Activated T-cell treated with anti-CD3 and anti-CD28 coated beads, Interleukin-2, amount 50 U/mL, for 24 hours (primary cell): ENCODE data around the gene ANO9.

ENCODE experiments used
- DNase-seq: peaks from one replicate; pipeline ENCODE4 v3.0.0-alpha.2; 2020
- H3K27ac Mint-ChIP-seq: 2 replicates; pipeline ENCODE4 v1.8.0; 2020; ENCODE audit warnings: mild to moderate bottlenecking, mixed read lengths
- H3K27me3 Mint-ChIP-seq: 2 replicates; pipeline ENCODE4 v1.8.0; 2020; ENCODE audit warnings: mixed read lengths
- H3K36me3 Mint-ChIP-seq: 2 replicates; pipeline ENCODE4 v1.8.0; 2020; ENCODE audit warnings: low read depth, mixed read lengths
- H3K4me1 Mint-ChIP-seq: 2 replicates; pipeline ENCODE4 v1.8.0; 2020; ENCODE audit warnings: low read depth, mixed read lengths
- H3K4me3 Mint-ChIP-seq: 2 replicates; pipeline ENCODE4 v1.8.0; 2020; ENCODE audit warnings: mild to moderate bottlenecking, moderate library complexity, mixed read lengths
- H3K9me3 Mint-ChIP-seq: 2 replicates; pipeline ENCODE4 v1.8.0; 2020; ENCODE audit warnings: mixed read lengths

ANO9 gene

DNA sequence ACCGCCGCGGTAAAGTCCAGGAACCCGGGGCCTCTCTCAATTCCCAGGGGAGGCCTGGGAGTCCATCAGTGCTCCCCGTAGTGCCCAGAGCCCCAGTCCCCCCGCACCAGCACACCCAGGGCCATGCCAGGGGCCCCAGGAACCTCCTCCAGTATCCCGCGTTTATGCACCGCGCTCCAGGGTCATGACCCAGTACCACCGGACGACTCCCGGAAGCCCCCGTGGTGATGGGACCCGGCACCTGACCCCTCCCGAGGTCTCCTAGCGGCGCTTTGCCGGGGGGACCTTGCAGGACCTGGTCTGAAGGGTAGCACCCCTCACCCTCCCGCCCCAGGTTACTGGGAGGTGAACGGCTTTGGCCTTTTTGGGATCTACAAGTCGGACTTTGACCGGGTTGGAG is 61.3 kb downstream of the ANO9 start:
- H3K4me1 Mint-ChIP-seq = no peaks in the 10 kb centered on the region
- no peak overlapping the region for H3K27ac Mint-ChIP-seq
- H3K36me3 Mint-ChIP-seq = no peaks in the 10 kb centered on the region
- no peak for DNase-seq
- peaks cover 4% of the 10 kb centered on the region for H3K27me3 Mint-ChIP-seq
- H3K4me3 Mint-ChIP-seq = no peak overlapping the region
- H3K9me3 Mint-ChIP-seq = no peaks in the 10 kb centered on the region

DNA sequence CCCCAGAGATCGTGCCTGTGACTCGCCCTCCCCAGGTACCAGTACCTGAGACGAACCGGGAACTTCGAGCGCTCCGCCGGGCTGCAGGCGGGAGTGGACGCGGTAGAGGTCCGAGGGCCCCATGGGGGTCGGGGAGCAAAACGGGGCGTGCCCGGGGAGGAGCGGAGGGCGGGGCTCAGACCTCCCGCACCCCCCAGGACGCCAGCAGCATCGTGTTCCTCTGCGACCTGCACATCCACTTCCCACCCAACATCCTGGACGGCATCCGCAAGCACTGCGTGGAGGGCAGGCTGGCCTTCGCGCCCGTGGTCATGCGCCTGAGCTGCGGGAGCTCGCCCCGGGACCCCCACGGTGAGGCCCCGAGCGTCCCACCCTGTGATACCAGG is 61.7 kb downstream of the ANO9 start:
- Mint-ChIP-seq H3K27ac (no peak overlapping the region), H3K36me3 (no peaks in the 10 kb centered on the region), H3K4me1 (no peaks in the 10 kb centered on the region), H3K4me3 (no peak overlapping the region), H3K27me3 (peaks cover 4% of the 10 kb centered on the region), H3K9me3 (no peaks in the 10 kb centered on the region)
- DNase-seq = no peak

DNA sequence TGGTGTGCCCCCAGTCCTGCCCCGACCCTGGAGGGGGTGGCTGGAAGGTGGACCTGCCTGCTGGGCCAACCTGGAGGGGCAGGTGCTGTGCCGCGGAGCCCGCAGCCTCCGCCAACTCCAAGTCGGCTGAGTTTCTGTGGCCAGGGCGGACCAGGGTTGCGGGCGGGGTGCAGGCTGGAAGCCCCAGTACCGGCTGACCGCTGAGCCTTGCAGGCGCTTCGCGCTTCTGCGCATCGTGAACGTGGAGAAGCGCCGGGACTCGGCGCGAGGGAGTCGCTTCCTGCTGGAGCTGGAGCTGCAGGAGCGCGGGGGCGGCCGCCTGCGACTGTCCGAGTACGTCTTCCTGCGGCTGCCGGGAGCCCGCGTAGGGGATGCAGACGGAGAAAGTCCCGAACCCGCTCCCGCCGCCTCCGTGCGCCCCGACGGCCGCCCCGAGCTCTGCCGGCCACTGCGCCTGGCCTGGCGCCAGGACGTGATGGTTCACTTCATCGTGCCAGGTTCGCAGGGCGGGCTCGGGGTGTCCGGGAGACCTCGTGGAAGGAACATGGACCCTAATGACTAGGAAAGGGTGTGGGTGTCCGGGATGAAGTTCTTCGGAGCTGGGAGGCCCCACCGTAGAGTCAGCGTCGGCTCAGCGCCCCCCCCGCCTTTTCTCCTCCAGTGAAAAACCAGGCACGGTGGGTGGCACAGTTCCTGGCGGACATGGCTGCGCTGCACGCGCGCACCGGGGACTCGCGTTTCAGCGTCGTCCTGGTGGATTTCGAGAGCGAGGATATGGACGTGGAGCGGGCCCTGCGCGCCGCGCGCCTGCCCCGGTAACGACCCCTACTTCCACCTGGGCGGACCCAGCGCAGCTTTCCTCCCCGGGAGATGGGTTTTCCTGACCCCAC is 62.4 kb downstream of the ANO9 start:
- Mint-ChIP-seq H3K27me3 (peaks cover 4% of the 10 kb centered on the region), H3K4me3 (no peak overlapping the region), H3K36me3 (no peaks in the 10 kb centered on the region), H3K9me3 (no peaks in the 10 kb centered on the region), H3K4me1 (no peaks in the 10 kb centered on the region), H3K27ac (no peak overlapping the region)
- DNase-seq = no peak

DNA sequence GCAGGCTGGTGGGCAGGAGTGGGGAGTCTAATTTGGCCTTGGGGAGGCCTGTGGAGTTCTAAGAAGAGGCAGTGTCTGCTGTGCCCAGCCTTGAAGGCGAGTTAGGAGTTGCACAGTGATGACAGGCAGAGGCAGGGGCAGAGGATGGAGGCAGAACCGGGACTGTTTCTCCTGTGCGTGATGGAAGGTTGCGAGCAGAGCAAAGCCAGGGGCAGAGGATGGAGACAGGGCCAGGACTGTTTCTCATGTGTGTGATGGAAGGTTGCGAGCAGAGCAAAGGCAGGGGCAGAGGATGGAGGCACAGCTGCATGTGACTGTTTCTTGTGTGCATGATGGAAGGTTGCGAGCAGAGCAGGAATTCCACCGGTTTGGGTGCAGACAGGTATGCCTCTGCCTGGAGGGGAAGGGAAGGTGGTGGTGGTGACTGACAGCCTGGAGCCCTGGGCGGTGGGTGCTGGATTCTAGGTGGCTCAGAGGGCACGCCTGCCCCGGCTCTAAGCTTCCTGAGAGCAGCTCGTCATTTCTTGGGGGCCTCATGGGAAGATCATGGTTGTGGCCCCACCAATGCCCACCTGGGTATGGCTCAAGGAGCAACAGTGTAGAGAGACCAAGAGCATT is 63.8 kb downstream of the ANO9 start:
- Mint-ChIP-seq H3K36me3 (no peaks in the 10 kb centered on the region), H3K27me3 (peaks cover 4% of the 10 kb centered on the region), H3K4me3 (no peak overlapping the region), H3K4me1 (no peaks in the 10 kb centered on the region), H3K27ac (no peak overlapping the region), H3K9me3 (no peaks in the 10 kb centered on the region)
- DNase-seq = no peak

DNA sequence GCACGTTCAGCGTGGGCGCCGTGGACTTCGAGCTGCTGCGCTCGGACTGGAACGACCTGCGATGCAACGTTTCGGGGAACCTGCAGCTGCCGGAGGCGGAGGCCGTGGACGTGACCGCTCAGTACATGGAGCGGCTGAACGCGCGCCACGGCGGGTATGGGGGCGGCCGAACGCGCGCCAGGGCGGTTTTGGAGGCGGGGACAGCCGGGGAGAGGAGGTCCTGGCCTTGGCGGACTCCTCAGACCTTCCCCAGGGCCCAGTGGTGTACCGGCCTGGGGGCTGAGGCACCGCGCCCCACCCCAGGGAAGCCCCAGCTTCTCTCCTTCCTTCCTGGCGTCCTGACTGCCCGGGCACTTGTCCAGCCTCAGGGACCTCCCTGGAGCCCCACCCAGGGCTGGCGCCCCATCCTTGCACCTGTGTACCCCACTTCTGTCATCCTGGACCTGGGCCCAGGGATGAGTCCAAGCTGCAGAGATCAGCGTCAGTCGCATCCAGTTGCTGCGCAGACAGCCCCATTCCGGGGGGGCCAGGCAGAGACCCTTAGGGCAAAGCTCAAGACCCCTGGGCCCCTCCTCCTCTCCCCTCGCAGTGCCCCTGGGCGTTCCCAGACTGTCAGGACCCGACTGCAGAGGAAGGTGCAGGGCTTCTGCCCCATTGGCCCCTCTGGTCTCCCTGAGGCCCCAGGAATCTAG is 64.5 kb downstream of the ANO9 start:
- no peak overlapping the region for H3K27ac Mint-ChIP-seq
- no peaks in the 10 kb centered on the region for H3K9me3 Mint-ChIP-seq
- H3K4me1 Mint-ChIP-seq = no peaks in the 10 kb centered on the region
- no peak for DNase-seq
- H3K36me3 Mint-ChIP-seq = no peaks in the 10 kb centered on the region
- no peak overlapping the region for H3K4me3 Mint-ChIP-seq
- H3K27me3 Mint-ChIP-seq = peaks cover 4% of the 10 kb centered on the region

DNA sequence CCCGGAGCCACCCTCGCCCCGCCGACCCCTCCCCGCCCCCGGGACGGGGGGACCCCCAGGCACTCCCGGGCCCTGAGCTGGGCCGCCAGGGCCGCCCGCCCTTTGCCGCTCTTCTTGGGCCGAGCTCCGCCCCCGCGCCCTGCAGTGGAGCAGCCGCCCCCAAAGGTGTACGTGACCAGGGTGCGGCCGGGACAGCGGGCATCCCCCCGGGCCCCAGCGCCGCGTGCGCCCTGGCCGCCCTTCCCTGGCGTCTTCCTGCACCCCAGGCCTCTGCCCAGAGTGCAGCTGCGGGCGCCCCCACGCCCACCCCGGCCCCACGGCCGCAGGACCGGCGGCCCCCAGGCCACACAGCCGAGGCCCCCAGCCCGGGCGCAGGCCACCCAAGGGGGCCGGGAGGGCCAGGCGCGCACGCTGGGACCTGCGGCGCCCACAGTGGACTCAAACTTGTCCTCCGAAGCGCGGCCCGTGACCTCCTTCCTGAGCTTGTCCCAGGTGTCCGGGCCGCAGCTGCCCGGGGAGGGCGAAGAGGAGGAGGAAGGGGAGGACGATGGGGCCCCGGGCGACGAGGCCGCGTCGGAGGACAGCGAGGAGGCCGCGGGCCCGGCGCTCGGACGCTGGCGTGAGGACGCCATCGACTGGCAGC is 65.2 kb downstream of the ANO9 start:
- peaks cover 4% of the 10 kb centered on the region for H3K27me3 Mint-ChIP-seq
- H3K4me1 Mint-ChIP-seq = no peaks in the 10 kb centered on the region
- no peak overlapping the region for H3K27ac Mint-ChIP-seq
- no peak for DNase-seq
- H3K4me3 Mint-ChIP-seq = no peak overlapping the region
- H3K36me3 Mint-ChIP-seq = no peaks in the 10 kb centered on the region
- H3K9me3 Mint-ChIP-seq = no peaks in the 10 kb centered on the region

DNA sequence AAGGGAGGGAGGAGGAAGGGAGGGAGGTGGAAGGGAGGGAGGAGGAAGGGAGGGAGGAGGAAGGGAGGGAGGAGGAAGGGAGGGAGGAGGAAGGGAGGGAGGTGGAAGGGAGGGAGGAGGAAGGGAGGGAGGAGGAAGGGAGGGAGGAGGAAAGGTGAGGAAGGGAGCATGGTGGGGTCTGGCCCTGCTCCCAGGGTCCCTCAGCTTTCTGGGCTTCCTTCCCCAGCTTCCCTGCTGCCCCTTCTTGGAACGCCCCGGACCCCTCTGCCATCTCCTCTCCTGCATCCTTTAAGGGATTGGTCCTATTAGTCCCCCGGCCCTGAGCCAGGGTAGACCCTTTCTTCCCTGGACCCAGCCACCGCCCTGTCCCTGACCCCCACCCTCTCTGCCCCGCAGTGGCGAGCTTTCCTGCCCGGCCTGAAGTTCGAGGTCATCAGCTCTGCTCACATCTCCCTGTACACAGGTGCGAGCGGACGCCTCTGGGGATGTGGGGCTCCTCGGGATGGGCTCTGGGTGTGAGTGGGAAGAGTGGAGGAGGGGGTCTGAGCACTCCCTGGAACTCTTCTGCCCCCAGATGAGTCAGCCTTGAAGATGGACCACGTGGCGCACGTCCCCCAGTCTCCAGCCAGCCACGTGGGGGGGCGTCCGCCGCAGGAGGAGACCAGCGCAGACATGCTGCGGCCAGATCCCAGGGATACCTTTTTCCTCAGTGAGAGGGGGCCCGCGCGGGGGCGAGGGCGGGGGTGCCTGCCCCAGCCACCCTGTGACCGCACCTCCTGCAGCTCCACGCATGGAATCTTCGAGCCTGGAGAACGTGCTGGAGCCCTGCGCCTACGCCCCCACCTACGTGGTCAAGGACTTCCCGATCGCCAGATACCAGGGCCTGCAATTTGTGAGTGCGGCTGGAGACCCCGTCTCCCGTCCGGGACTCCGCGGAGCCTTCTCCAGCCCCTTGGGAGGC is 66.5 kb downstream of the ANO9 start:
- Mint-ChIP-seq H3K4me3 (no peak overlapping the region), H3K27ac (no peak overlapping the region), H3K9me3 (no peaks in the 10 kb centered on the region), H3K4me1 (peaks cover under 1% of the 10 kb centered on the region), H3K36me3 (no peaks in the 10 kb centered on the region), H3K27me3 (peaks cover 14% of the 10 kb centered on the region)
- DNase-seq = no peak

DNA sequence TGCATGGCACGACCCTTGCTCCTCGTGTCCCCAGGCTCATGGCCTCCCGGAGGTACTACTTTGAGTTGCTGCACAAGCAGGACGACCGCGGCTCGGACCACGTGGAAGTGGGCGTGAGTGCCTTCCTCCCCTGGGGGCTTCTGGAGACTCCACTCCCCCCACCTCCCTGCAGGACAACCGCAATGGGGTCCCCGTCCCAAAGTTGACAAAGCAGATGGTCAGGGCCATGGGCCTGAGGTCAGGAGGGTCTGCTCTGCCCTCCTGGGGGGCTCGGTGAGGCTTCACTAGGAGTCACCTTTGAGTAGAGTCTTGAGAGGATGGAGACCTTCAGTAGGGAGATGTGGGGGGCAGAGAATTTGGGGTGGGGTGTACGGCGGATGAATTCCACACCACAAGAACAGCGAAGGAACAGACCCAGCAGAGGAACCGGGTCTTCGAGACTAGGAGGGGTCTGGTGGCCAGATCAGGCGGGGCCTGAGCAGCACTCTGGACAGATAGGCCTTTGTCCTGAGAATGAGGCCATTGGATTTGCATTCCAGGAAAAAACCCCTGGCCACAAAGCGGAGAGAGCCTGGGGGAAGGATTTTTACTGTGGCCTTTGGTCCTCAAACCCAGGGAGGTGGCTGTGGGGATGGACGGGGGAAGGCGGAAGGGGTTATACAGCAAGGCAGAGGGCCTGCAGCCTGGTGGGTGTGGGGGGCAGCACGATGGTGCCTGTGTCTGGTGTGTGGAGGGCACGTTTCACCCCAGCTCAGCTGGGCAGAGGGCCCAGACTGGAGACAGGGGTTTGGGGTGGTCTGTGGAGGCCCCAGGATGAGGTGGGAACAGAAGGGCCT is 67.9 kb downstream of the ANO9 start:
- Mint-ChIP-seq H3K4me3 (no peak overlapping the region), H3K27ac (no peak overlapping the region), H3K9me3 (no peaks in the 10 kb centered on the region), H3K36me3 (no peaks in the 10 kb centered on the region), H3K27me3 (peaks cover 19% of the 10 kb centered on the region), H3K4me1 (peaks cover 3% of the 10 kb centered on the region)
- DNase-seq = no peak

DNA sequence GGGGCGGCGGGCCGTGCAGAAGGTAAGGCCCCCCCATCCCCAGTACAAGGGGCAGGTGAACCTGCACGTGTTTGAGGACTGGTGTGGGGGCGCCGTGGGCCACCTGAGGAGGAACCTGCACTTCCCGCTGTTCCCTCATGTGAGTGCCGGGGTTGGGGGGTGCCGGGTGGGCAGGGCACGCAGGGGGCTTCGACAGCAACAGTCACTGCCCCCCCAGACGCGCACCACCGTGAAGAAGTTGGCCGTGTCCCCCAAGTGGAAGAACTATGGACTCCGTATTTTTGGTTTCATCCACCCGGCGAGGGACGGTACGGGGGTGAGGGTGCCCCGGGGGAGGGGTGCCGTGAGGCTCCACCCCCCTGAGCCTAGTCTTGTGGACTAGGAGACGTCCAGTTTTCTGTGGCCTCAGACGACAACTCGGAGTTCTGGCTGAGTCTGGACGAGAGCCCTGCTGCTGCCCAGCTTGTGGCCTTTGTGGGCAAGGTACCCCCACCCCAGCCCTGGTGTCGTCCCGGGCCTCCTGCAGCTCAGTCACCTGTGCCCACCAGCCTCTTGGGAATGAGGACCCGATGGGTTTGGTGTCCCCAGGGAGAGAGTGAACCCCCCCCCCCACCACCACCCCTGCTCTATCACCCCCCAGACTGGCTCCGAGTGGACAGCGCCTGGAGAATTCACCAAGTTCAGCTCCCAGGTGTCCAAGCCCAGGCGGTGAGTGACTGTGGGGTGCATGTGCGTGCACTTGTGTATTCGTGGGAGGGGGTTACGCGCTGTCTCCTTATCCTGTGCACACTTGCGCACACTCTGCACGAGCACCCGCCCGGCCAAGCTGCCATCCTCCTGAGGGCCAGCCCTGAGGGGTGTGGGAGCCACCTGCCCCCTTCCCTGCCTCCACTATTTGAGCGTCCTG is 68.7 kb downstream of the ANO9 start:
- Mint-ChIP-seq H3K27me3 (peaks cover 25% of the 10 kb centered on the region), H3K4me1 (peaks cover 9% of the 10 kb centered on the region), H3K27ac (no peak overlapping the region), H3K4me3 (no peak overlapping the region), H3K36me3 (no peaks in the 10 kb centered on the region), H3K9me3 (no peaks in the 10 kb centered on the region)
- no peak for DNase-seq

DNA sequence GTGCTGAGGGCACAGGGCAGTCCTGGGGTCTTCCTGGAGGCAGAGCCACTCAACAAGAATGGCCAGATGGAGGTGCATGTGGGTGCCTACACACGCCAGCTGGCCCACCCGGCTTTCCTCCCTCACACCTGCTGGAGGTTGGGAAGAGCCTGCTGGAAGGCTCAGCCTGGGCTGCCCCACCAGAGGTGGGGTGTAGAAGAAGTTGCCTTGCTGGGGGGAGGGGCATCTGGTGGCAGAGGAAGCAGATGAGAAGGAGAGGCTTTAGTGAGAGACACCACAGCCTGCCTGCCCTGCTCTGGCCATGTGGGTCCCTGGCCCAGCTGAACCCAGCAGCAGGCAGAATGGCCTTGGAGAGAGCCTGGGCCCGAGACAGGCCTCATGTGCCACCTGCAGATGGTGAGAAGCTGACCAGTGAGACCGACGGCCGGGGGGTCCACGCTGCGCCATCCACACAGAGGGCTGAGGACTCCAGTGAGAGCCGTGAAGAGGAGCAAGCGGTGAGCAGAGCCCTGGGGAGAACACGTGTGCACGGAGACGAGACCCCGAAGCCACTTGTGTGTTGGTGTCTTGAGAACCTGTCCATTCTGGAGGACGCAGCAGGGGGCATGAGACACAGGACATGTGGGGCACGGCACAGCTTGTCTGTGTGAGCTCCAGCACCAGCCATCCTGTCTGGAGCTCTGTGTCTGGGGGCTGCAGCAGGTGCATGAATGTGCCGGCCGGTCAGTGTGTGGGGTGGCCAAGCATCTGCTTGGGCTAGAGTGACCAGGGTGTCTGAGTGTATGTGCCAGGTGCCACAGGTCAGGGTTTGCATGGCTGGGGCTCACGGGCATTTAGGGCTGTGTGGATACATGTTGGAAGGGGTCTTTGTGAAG is 69.9 kb downstream of the ANO9 start:
- Mint-ChIP-seq H3K36me3 (no peaks in the 10 kb centered on the region), H3K27me3 (peaks cover 36% of the 10 kb centered on the region), H3K9me3 (no peaks in the 10 kb centered on the region), H3K4me3 (no peak overlapping the region), H3K27ac (no peak overlapping the region), H3K4me1 (peaks cover 11% of the 10 kb centered on the region)
- DNase-seq = no peak

DNA sequence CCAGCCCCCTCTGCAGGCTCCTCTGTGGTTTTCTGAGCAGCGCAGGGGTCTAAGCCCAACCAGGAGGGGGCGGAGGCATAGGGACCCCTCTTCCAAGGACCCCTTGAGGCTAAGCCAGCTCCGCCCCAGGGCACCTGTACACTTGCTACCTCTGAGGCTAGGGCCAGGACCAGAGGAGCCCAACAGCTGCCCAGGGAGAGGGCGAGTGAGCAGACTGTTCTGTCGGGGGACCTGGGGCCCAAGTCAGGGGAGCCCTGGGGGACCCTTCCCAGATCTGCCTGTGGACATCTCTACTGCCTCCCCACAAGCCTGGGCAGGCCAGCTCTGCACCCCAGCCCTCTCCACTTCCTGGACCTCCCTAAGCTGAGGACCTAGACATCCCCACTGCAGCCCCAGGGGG is 70.8 kb downstream of the ANO9 start:
- Mint-ChIP-seq H3K4me3 (no peak overlapping the region), H3K36me3 (no peaks in the 10 kb centered on the region), H3K27me3 (peaks cover 44% of the 10 kb centered on the region), H3K4me1 (peaks cover 11% of the 10 kb centered on the region), H3K9me3 (no peaks in the 10 kb centered on the region), H3K27ac (no peak overlapping the region)
- no peak for DNase-seq
